Measurements from ENCODE around the gene DBF4B.
"Not testable (repeated sequence)": the region's sequence is repeated elsewhere in the genome, so short reads cannot be mapped to it uniquely, and the experiment has no call there.

Gene DBF4B

DNA sequence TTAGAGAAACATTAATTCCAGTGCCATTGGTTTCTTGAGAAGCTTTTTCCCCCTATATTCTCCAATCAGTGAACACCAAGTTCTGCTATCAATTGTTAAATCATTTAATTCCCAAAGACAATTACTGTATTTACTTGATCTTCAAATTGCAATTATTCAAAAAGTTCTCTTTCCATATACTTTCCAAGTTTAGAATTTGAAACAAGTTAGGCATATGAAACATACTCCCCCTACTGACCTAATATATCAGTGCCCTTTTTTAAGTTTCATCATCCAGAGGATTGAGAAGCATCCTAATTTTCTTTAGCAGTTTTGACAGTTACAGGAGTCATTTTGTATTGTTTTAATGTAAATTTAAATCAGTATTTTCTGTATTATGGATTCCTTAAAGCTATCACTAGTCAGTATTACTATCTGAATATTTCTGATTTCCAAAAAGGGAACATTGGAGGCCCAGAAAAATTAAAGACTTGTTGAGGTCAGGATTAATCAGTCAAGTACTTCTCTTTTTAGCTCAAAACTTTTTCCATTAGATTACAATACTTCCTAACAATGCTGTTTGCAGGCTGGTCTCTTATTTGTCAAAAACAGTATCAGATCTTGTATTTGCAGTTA, 35.9 kb upstream of the DBF4B start:
- Histone ChIP-seq H3K36me3 (no peaks in the 10 kb centered on the region), H3K27me3 (peaks cover 6% of the 10 kb centered on the region; the same call in 1 of the 2 replicates), H3K9me3 (no peaks in the 10 kb centered on the region), H3K4me3 (ENCODE audit: low read depth, low read length) (no peak overlapping the region), H3K4me1 (no peaks in the 10 kb centered on the region)
- TF ChIP-seq, protein P1, sequence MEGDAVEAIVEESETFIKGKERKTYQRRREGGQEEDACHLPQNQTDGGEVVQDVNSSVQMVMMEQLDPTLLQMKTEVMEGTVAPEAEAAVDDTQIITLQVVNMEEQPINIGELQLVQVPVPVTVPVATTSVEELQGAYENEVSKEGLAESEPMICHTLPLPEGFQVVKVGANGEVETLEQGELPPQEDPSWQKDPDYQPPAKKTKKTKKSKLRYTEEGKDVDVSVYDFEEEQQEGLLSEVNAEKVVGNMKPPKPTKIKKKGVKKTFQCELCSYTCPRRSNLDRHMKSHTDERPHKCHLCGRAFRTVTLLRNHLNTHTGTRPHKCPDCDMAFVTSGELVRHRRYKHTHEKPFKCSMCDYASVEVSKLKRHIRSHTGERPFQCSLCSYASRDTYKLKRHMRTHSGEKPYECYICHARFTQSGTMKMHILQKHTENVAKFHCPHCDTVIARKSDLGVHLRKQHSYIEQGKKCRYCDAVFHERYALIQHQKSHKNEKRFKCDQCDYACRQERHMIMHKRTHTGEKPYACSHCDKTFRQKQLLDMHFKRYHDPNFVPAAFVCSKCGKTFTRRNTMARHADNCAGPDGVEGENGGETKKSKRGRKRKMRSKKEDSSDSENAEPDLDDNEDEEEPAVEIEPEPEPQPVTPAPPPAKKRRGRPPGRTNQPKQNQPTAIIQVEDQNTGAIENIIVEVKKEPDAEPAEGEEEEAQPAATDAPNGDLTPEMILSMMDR (IDR thresholded peaks at IDR 0.05; ENCODE audit: low read depth, low read length) = peak; percentile 66
- no peak for DNase-seq

DNA sequence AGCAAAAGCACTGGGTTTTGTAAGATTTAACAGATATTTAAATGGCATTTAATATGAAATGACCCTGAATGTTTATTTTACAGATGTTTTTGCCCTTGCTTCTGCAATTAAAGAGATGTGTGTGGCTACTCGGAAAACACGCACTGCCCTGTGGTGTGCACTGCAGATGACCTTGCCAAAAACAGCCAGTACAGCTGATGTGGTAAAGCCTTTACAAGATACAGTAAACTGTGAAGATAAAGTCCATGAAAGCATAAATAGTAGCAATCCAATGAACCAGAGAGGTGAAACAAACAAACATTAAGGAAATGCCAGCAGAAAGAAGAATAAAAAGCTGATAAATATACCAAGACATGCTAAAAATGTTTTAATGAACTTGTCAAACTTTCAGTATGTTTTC, 34.6 kb upstream of the DBF4B start:
- TF ChIP-seq, protein P1 (IDR thresholded peaks at IDR 0.05; ENCODE audit: low read depth, low read length) = no peak
- H3K4me3 ChIP-seq (ENCODE audit: low read depth, low read length) = no peak overlapping the region
- H3K9me3 ChIP-seq = no peaks in the 10 kb centered on the region
- no peaks in the 10 kb centered on the region for H3K4me1 ChIP-seq
- H3K27me3 ChIP-seq = peaks cover 6% of the 10 kb centered on the region; the same call in 1 of the 2 replicates
- DNase-seq = no peak
- H3K36me3 ChIP-seq = no peaks in the 10 kb centered on the region

DNA sequence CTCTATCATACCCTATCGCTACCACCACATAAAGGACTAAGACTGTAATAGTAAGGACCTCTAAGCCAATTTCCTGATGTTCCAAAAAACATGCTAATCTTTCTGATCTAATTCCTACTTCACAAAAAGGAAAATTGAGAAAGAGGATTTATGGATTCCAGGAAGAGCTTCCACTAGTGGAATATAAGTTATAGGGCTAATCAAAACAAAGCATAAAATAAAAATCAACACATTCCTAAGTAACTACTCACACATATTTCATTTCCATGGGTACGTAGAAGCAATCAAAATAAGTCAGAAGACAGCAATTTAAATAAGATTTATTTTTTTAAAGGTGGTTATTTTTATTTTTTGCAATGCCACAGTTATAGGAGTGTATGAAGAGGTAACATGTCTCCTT, 31.3 kb upstream of the DBF4B start:
- DNase-seq = no peak
- no peaks in the 10 kb centered on the region for H3K27me3 ChIP-seq
- H3K4me3 ChIP-seq (ENCODE audit: low read depth, low read length) = no peak overlapping the region
- no peaks in the 10 kb centered on the region for H3K9me3 ChIP-seq
- TF ChIP-seq, protein P1 (IDR thresholded peaks at IDR 0.05; ENCODE audit: low read depth, low read length) = no peak
- H3K36me3 ChIP-seq = peaks cover 9% of the 10 kb centered on the region
- H3K4me1 ChIP-seq = no peaks in the 10 kb centered on the region

DNA sequence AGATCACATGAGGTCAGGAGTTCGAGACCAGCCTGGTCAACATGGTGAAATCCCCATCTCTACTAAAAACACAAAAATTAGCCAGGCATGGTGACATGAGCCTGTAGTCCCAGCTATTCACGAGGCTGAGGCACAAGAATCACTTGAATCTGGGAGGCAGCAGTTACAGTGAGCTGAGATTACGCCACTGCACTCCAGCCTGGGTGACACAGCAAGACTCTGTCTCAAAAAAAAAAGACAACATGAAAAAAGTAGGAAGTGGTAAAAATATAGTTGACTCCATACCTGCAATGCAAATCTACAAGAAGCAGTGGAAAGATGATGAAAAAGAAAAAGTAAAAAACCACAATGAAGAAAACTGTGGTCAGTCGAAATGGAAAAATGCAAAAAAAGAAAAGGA, 25.2 kb upstream of the DBF4B start:
- not testable (repeated sequence) for H3K9me3 ChIP-seq; H3K4me3 ChIP-seq (ENCODE audit: low read depth, low read length); H3K4me1 ChIP-seq; H3K27me3 ChIP-seq; DNase-seq
- H3K36me3 ChIP-seq = peaks cover 17% of the 10 kb centered on the region

DNA sequence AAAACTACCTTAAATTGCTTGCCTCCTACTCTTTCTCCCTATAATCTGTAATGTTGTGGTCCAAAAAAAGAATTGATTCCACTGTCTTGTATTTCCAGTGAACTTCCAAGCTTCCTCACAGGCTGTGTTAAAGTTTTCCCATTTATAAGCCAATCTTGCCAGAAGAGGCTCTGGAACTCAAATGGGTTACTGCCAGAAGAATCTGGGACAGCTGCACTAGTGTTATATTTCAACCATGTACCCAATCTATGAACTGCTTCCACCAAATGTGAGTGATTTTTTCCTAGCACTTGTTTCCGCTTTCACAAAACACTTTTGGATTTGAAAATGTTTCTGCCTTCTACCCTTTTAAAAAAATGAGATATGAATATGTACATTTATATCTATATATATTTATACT, 20.7 kb upstream of the DBF4B start:
- no peaks in the 10 kb centered on the region; the same call in 1 of the 2 replicates for H3K4me1 ChIP-seq
- no peaks in the 10 kb centered on the region for H3K9me3 ChIP-seq
- no peaks in the 10 kb centered on the region for H3K27me3 ChIP-seq
- DNase-seq = no peak
- TF ChIP-seq, protein P1 (IDR thresholded peaks at IDR 0.05; ENCODE audit: low read depth, low read length) = no peak
- peaks cover 9% of the 10 kb centered on the region; the same call in 1 of the 2 replicates for H3K36me3 ChIP-seq
- H3K4me3 ChIP-seq (ENCODE audit: low read depth, low read length) = no peak overlapping the region

DNA sequence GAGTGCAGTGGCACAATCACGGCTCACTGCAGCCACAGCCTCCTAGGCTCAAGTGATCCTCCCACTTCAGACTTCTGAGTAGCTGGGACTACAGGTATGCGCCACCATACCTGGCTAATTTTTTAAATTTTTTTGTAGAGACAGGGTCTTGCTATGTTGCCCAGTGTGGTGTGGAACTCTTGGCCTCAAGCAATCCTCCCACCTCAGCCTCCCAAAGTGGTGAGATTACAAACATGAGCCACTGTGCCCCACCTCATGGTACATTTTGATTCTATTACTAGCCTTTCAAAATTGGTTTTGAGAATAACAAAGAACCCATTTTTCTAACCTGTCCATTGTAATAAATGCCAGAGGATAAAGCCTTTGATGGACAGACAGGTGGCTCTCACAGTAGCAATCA, 20.3 kb upstream of the DBF4B start:
- no peaks in the 10 kb centered on the region for H3K27me3 ChIP-seq
- no peak overlapping the region; the same call in 1 of the 2 replicates for H3K4me3 ChIP-seq (ENCODE audit: low read depth, low read length)
- no peaks in the 10 kb centered on the region; the same call in 1 of the 2 replicates for H3K4me1 ChIP-seq
- TF ChIP-seq, protein P1 (IDR thresholded peaks at IDR 0.05; ENCODE audit: low read depth, low read length) = no peak
- H3K9me3 ChIP-seq = no peaks in the 10 kb centered on the region
- no peak for DNase-seq
- H3K36me3 ChIP-seq = peaks cover 4% of the 10 kb centered on the region; the same call in 1 of the 2 replicates

Data from BE2C (cell line).